Panc1 (cell line): ENCODE measurements around the gene PLCH2. TPM values are rescaled to one million over a fixed set of nuclear protein-coding genes. Genes with fewer than 3 reads are reported as not detected.

Experiments used
- ATAC-seq: fragments of 200-7000 bp; cut with Tn5 transposase; 2 replicates; pipeline ENCODE4 v1.9.1; 2020; ENCODE audit warnings: mild to moderate bottlenecking, moderate library complexity
- BruUV-seq: library from RNA; stranded (reverse); fragments of 400-500 nt; replicated peaks from 2 replicates; lab custom pipeline; 2021; lab: Mats Ljungman, UMichigan
- CTCF ChIA-PET: fragments of 300-600 bp; sonication (Branson Sonifier 250); formaldehyde crosslinking; loops from one replicate; lab custom pipeline; 2022; ENCODE audit warnings: antibody characterized with exemption; lab: Charles Lee
- POLR2A ChIA-PET: fragments of 300-600 bp; sonication (Branson Sonifier 250); formaldehyde crosslinking; loops from one replicate; lab custom pipeline; 2022; ENCODE audit warnings: antibody characterized with exemption; lab: Charles Lee
- DNase-seq: peaks from one replicate; pipeline ENCODE4 v3.0.0-alpha.2; 2010; ENCODE audit warnings: low read depth, low spot score
- H3K27ac ChIP-seq: 2 replicates; pipeline ENCODE4 v1.5.1; 2011; ENCODE audit warnings: mild to moderate bottlenecking, low read length, inconsistent platforms
- H3K27me3 ChIP-seq: fragments of 200-500 bp; sonication (Bioruptor generic); 2 replicates; pipeline ENCODE4 v1.6.0; 2014; ENCODE audit warnings: low read length, inconsistent platforms; ENCODE audit not compliant: control insufficient read depth, insufficient read depth
- H3K36me3 ChIP-seq: fragments of 200-500 bp; sonication (Bioruptor generic); 2 replicates; pipeline ENCODE4 v1.5.1; 2014; ENCODE audit warnings: inconsistent platforms, mild to moderate bottlenecking, low read length, moderate library complexity; ENCODE audit not compliant: control insufficient read depth, insufficient read depth
- H3K4me1 ChIP-seq: 2 replicates; pipeline ENCODE4 v1.5.1; 2011; ENCODE audit warnings: inconsistent platforms, mild to moderate bottlenecking, low read length, moderate library complexity; ENCODE audit not compliant: control insufficient read depth, insufficient read depth
- H3K4me3 ChIP-seq, 2 experiments: 2 replicates each; pipeline ENCODE4 v1.5.1; 2011 to 2012; ENCODE audit warnings: low read depth in 2 of 2, low read length in 2 of 2, mild to moderate bottlenecking in 2 of 2, inconsistent platforms in 1 of 2, moderate library complexity in 1 of 2
- H3K9me3 ChIP-seq: fragments of 200-500 bp; sonication (Bioruptor generic); 2 replicates; pipeline ENCODE4 v1.5.1; 2014; ENCODE audit warnings: low read depth, mild to moderate bottlenecking, inconsistent platforms, low read length, moderate library complexity; ENCODE audit not compliant: control insufficient read depth, insufficient read depth
- POLR2AphosphoS5 ChIP-seq: IDR thresholded peaks from 2 replicates; pipeline ENCODE4 v1.6.1; 2012; ENCODE audit warnings: mild to moderate bottlenecking, low read depth, low read length, moderate library complexity
- REST ChIP-seq, 2 experiments: IDR thresholded peaks; 2 replicates each; pipeline ENCODE4 v1.6.1; 2011 to 2012; ENCODE audit warnings: low read depth in 2 of 2, control low read depth in 1 of 2, low read length in 1 of 2, mild to moderate bottlenecking in 1 of 2, moderate library complexity in 1 of 2; ENCODE audit not compliant: insufficient read depth in 1 of 2
- SIN3A ChIP-seq: IDR thresholded peaks from 2 replicates; pipeline ENCODE4 v1.6.1; 2012; ENCODE audit warnings: low read depth, mild to moderate bottlenecking, low read length, moderate library complexity, borderline replicate concordance; ENCODE audit not compliant: insufficient read depth
- TCF7L2 ChIP-seq: IDR thresholded peaks from 2 replicates; pipeline ENCODE4 v1.6.1; 2011; ENCODE audit warnings: mild to moderate bottlenecking, low read depth, low read length, inconsistent platforms
- in situ Hi-C: cut with HindIII; loops from 2 replicates; pipeline ENCODE4 v1.10.0; 2016; ENCODE audit warnings: low sequenced_read_pairs, low pct_unique_long_range_greater_than_20kb
- intact Hi-C: fragments of 100-400 bp; cut with micrococcal nuclease; formaldehyde crosslinking; loops from one replicate; pipeline ENCODE4 v1.10.0; 2022; ENCODE audit not compliant: unreplicated experiment
- total RNA-seq: library from RNA; stranded (reverse); gene quantifications from one replicate; pipeline ENCODE4 v1.2.1, GENCODE V29; 2021; ENCODE audit not compliant: unreplicated experiment
- TF ChIP-seq, protein P1 (sequence below): fragments of 450-650 bp; IDR thresholded peaks from 2 replicates; pipeline ENCODE4 v1.5.1; 2017; ENCODE audit warnings: mild to moderate bottlenecking

Gene PLCH2
- total RNA-seq, 1 experiment from 2014 or later = 41.2 TPM

- ATAC-seq (peak; percentile 8), DNase-seq (no peak)
- POLR2A ChIA-PET = no interaction called here
- in situ Hi-C loops (no loop called here), intact Hi-C loops (no loop called here)
- no TSS peak for BruUV-seq
- H3K4me1 ChIP-seq = peaks cover 78% of the 10 kb centered on the region
- H3K27ac ChIP-seq = peak overlapping the region; percentile 96
- peak overlapping the region; percentile 16 to 39; a peak in 3 of 4 replicates for H3K4me3 ChIP-seq
- H3K36me3 ChIP-seq = no peaks in the 10 kb centered on the region
- no peaks in the 10 kb centered on the region for H3K27me3 ChIP-seq
- H3K9me3 ChIP-seq = no peaks in the 10 kb centered on the region
- CTCF ChIA-PET = no interaction called here
- TF ChIP-seq SIN3A (no peak; the same call in 1 of the 2 replicates), REST (IDR thresholded peaks at IDR 0.05; ENCODE audit: insufficient read depth in 1 of 2, low read depth in 2 of 2, low read length in 1 of 2) (no peak), TCF7L2 (no peak), POLR2AphosphoS5 (no peak; the same call in 1 of the 2 replicates)
- TF ChIP-seq, protein P1, sequence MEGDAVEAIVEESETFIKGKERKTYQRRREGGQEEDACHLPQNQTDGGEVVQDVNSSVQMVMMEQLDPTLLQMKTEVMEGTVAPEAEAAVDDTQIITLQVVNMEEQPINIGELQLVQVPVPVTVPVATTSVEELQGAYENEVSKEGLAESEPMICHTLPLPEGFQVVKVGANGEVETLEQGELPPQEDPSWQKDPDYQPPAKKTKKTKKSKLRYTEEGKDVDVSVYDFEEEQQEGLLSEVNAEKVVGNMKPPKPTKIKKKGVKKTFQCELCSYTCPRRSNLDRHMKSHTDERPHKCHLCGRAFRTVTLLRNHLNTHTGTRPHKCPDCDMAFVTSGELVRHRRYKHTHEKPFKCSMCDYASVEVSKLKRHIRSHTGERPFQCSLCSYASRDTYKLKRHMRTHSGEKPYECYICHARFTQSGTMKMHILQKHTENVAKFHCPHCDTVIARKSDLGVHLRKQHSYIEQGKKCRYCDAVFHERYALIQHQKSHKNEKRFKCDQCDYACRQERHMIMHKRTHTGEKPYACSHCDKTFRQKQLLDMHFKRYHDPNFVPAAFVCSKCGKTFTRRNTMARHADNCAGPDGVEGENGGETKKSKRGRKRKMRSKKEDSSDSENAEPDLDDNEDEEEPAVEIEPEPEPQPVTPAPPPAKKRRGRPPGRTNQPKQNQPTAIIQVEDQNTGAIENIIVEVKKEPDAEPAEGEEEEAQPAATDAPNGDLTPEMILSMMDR = no peak
These were observed 28.6 kb upstream of the PLCH2 start for GRCh38 chr1:2447276-2448097.

GRCh38 chr1:2448098-2448445, 28.0 kb upstream of the PLCH2 start:
- TF ChIP-seq REST (IDR thresholded peaks at IDR 0.05; ENCODE audit: insufficient read depth in 1 of 2, low read depth in 2 of 2, low read length in 1 of 2) (no peak), POLR2AphosphoS5 (no peak; the same call in 1 of the 2 replicates), SIN3A (no peak), TCF7L2 (no peak)
- TF ChIP-seq, protein P1 = no peak
- H3K36me3 ChIP-seq = no peaks in the 10 kb centered on the region
- CTCF ChIA-PET = no interaction called here
- POLR2A ChIA-PET = no interaction called here
- peaks cover 78% of the 10 kb centered on the region for H3K4me1 ChIP-seq
- peak overlapping the region in 1 of 2 experiments; percentile 39; a peak in 2 of 4 replicates for H3K4me3 ChIP-seq
- peak overlapping the region; percentile 96 for H3K27ac ChIP-seq
- peak; percentile 23 for ATAC-seq
- BruUV-seq = no TSS peak
- in situ Hi-C loops (no loop called here), intact Hi-C loops (no loop called here)
- H3K9me3 ChIP-seq = no peaks in the 10 kb centered on the region
- no peak for DNase-seq
- H3K27me3 ChIP-seq = no peaks in the 10 kb centered on the region
